Thyroid gland (tissue), 4 donors: Measurements from ENCODE around the gene GRAMD4.

ENCODE experiments used
- CTCF ChIP-seq, 6 experiments: fragments of 200-600 bp in 3 of 6; fragments of 450-650 bp in 3 of 6; sonication (generic) in 3 of 6; IDR thresholded peaks; one replicate each; pipeline ENCODE4 v1.5.1; 2016 to 2019; ENCODE audit warnings: antibody characterized with exemption in 6 of 6, mild to moderate bottlenecking in 2 of 6, inconsistent platforms in 1 of 6, moderate library complexity in 1 of 6
- POLR2A ChIP-seq, 2 donors: fragments of 450-650 bp; IDR thresholded peaks; one replicate each; pipeline ENCODE4 v1.6.1; 2017; ENCODE audit warnings: antibody characterized with exemption in 2 of 2, mild to moderate bottlenecking in 2 of 2, moderate library complexity in 1 of 2

DNA sequence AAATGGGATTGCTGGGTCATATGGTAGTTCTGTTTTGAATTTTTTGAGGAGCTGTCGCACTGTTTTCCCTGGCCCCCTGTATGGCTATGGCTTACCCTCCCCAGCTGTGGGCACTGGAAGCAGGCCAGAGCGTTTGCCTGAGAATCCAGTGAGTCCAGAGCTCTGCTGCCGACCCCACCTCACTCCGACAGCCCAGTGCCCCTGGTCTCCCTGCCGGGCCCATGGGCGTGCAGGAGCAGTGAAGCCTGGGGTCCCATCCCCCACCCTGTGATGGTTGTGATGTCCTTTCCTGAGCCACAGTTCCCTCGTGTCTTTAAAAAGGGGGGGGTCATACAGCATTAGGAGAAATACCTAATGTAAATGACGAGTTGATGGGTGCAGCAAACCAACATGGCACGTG lies 13.3 kb upstream of the GRAMD4 start:
- no peak for TF ChIP-seq CTCF (IDR thresholded peaks at IDR 0.05)
- TF ChIP-seq POLR2A (IDR thresholded peaks at IDR 0.05), result no peak
